GM23338 (cell line): ENCODE measurements around the gene ST8SIA4. TPM values are rescaled to one million over a fixed set of nuclear protein-coding genes. Genes with fewer than 3 reads are reported as not detected.

ENCODE experiments used
- ATAC-seq: fragments of 200-7000 bp; cut with Tn5 transposase; 3 replicates; pipeline ENCODE4 v1.9.1; 2020
- DNase-seq: peaks from one replicate; pipeline ENCODE4 v3.0.0-alpha.2; 2015; ENCODE audit warnings: low spot score
- H2AFZ ChIP-seq: fragments of 200-600 bp; sonication (generic); 2 replicates; pipeline ENCODE4 v1.8.0; 2016; ENCODE audit warnings: antibody characterized with exemption, mild to moderate bottlenecking, moderate library complexity
- H3F3A ChIP-seq: fragments of 200-600 bp; sonication (generic); replicated peaks from 2 replicates; pipeline ENCODE4 v1.8.0; 2017; ENCODE audit warnings: antibody characterized with exemption, mixed run types, low read depth
- H3K27ac ChIP-seq: fragments of 200-600 bp; sonication (generic); 2 replicates; pipeline ENCODE4 v1.6.1; 2016; ENCODE audit warnings: low read depth
- H3K27me3 ChIP-seq: fragments of 200-600 bp; sonication (generic); 2 replicates; pipeline ENCODE4 v1.8.0; 2016; ENCODE audit warnings: mild to moderate bottlenecking, mixed run types, moderate library complexity; ENCODE audit not compliant: insufficient read depth
- H3K36me3 ChIP-seq: fragments of 200-600 bp; sonication (generic); 2 replicates; pipeline ENCODE4 v1.8.0; 2016; ENCODE audit warnings: mild to moderate bottlenecking; ENCODE audit not compliant: insufficient read depth
- H3K4me1 ChIP-seq: fragments of 200-600 bp; sonication (generic); 2 replicates; pipeline ENCODE4 v1.8.0; 2016; ENCODE audit warnings: mild to moderate bottlenecking, moderate library complexity; ENCODE audit not compliant: insufficient read depth
- H3K4me2 ChIP-seq: fragments of 200-600 bp; sonication (generic); 2 replicates; pipeline ENCODE4 v1.7.1; 2017; ENCODE audit warnings: mixed run types
- H3K4me3 ChIP-seq: fragments of 200-600 bp; sonication (generic); 2 replicates; pipeline ENCODE4 v1.6.1; 2016; ENCODE audit warnings: mixed run types
- H3K79me2 ChIP-seq: fragments of 200-600 bp; sonication (generic); replicated peaks from 2 replicates; pipeline ENCODE4 v1.8.0; 2017; ENCODE audit warnings: mild to moderate bottlenecking; ENCODE audit not compliant: insufficient read depth
- H3K9me2 ChIP-seq: fragments of 200-600 bp; sonication (generic); 2 replicates; pipeline ENCODE4 v1.8.0; 2017; ENCODE audit not compliant: insufficient read depth
- H4K20me1 ChIP-seq: fragments of 200-600 bp; sonication (generic); replicated peaks from 2 replicates; pipeline ENCODE4 v1.8.0; 2017; ENCODE audit warnings: mild to moderate bottlenecking; ENCODE audit not compliant: insufficient read depth
- H3K27ac Mint-ChIP-seq: 2 replicates; pipeline ENCODE4 v1.8.0; 2020; ENCODE audit warnings: inconsistent platforms, mild to moderate bottlenecking, moderate library complexity, mixed read lengths
- H3K27me3 Mint-ChIP-seq: 3 replicates; pipeline ENCODE4 v1.8.0; 2022; ENCODE audit warnings: low read depth, mild to moderate bottlenecking, moderate library complexity, mixed read lengths, inconsistent platforms; ENCODE audit not compliant: insufficient read depth, poor library complexity
- H3K36me3 Mint-ChIP-seq: 3 replicates; pipeline ENCODE4 v1.8.0; 2021; ENCODE audit warnings: low read depth, mild to moderate bottlenecking, inconsistent platforms, moderate library complexity, mixed read lengths
- H3K4me1 Mint-ChIP-seq: 3 replicates; pipeline ENCODE4 v1.8.0; 2020; ENCODE audit warnings: mild to moderate bottlenecking, inconsistent platforms, mixed read lengths
- H3K4me3 Mint-ChIP-seq: 3 replicates; pipeline ENCODE4 v1.8.0; 2021; ENCODE audit warnings: moderate library complexity, mild to moderate bottlenecking, inconsistent platforms, mixed read lengths
- H3K9me3 Mint-ChIP-seq: 3 replicates; pipeline ENCODE4 v1.8.0; 2020; ENCODE audit warnings: moderate library complexity, mild to moderate bottlenecking, inconsistent platforms, mixed read lengths
- CTCF ChIP-seq, 2 experiments: fragments of 200-600 bp in 1 of 2; sonication (generic) in 1 of 2; conservative IDR thresholded peaks; 2 replicates each; pipeline versions ENCODE4 v1.5.1 to v1.6.1; 2016 to 2017; ENCODE audit warnings: antibody characterized with exemption in 2 of 2, low read depth in 2 of 2, mild to moderate bottlenecking in 2 of 2, moderate library complexity in 1 of 2
- EZH2 ChIP-seq: fragments of 200-600 bp; sonication (generic); IDR thresholded peaks from one replicate; pipeline ENCODE4 v1.8.0; 2017; ENCODE audit warnings: antibody characterized with exemption, mild to moderate bottlenecking, low read depth; ENCODE audit not compliant: unreplicated experiment
- EZH2phosphoT487 ChIP-seq: fragments of 200-600 bp; sonication (generic); IDR thresholded peaks from one replicate; pipeline ENCODE4 v1.8.1; 2018; ENCODE audit warnings: antibody characterized with exemption; ENCODE audit not compliant: unreplicated experiment
- JUNB ChIP-seq: IDR thresholded peaks from one replicate; pipeline ENCODE4 v1.6.1; 2016; ENCODE audit warnings: antibody characterized with exemption; ENCODE audit not compliant: unreplicated experiment
- NANOG ChIP-seq: IDR thresholded peaks from 2 replicates; pipeline ENCODE4 v1.6.1; 2016; ENCODE audit warnings: antibody characterized with exemption, borderline replicate concordance
- POLR2AphosphoS5 ChIP-seq: IDR thresholded peaks from 2 replicates; pipeline ENCODE4 v1.6.1; 2016; ENCODE audit warnings: antibody characterized with exemption, low read depth
- REST ChIP-seq: IDR thresholded peaks from one replicate; pipeline ENCODE4 v1.6.1; 2018; ENCODE audit warnings: antibody characterized with exemption; ENCODE audit not compliant: unreplicated experiment
- STAT1 ChIP-seq: IDR thresholded peaks from one replicate; pipeline ENCODE4 v1.6.1; 2016; ENCODE audit warnings: antibody characterized with exemption; ENCODE audit not compliant: unreplicated experiment
- ZNF114 ChIP-seq: fragments of 250-450 bp; sonication (Bioruptor Pico); IDR thresholded peaks from 2 replicates; pipeline ENCODE4 v1.5.0; 2020; ENCODE audit warnings: mild to moderate bottlenecking, moderate library complexity
- ZNF331 ChIP-seq: fragments of 250-450 bp; sonication (Bioruptor Pico); IDR thresholded peaks from 2 replicates; pipeline ENCODE4 v1.5.0; 2020; ENCODE audit warnings: low read depth, mild to moderate bottlenecking, moderate library complexity
- polyA plus RNA-seq: library from polyadenylated mRNA; unstranded; fragments of >200 nt; fragmentation: Nextera tagmentation; extraction: Ambion mirVana; gene quantifications from 2 replicates; pipeline ENCODE4 v1.2.1, GENCODE V29; 2016
- total RNA-seq: library from RNA; depleted of rRNA; stranded (reverse); fragments of >200 nt; shearing (Covaris generic); gene quantifications from 2 replicates; pipeline ENCODE4 v1.2.3, GENCODE V29; 2014
- TF ChIP-seq, protein P1 (sequence below): IDR thresholded peaks from 2 replicates; pipeline ENCODE4 v1.6.1; 2016; ENCODE audit warnings: antibody characterized with exemption

The ST8SIA4 gene
- total and polyA plus RNA-seq, 2 experiments from 2014 or later: 0.11 to 0.28 TPM

- Histone ChIP-seq H3K36me3 (no peaks in the 10 kb centered on the region), H3F3A (no peaks in the 10 kb centered on the region), H3K27ac (no peak overlapping the region), H3K9me2 (no peaks in the 10 kb centered on the region), H3K4me2 (no peak overlapping the region), H3K4me3 (no peak overlapping the region), H2AFZ (no peak overlapping the region), H3K4me1 (no peaks in the 10 kb centered on the region), H3K27me3 (no peaks in the 10 kb centered on the region), H3K79me2 (no peaks in the 10 kb centered on the region), H4K20me1 (no peaks in the 10 kb centered on the region)
- Mint-ChIP-seq H3K9me3 (no peaks in the 10 kb centered on the region), H3K4me1 (peaks cover 6% of the 10 kb centered on the region; the same call in 2 of the 3 replicates), H3K27me3 (no peaks in the 10 kb centered on the region), H3K27ac (no peak overlapping the region; the same call in 1 of the 2 replicates), H3K4me3 (no peak overlapping the region), H3K36me3 (no peaks in the 10 kb centered on the region)
- ATAC-seq: no peak
- DNase-seq: no peak
- TF ChIP-seq ZNF114 (CRISPR knock-in tag): no peak
- no peak for TF ChIP-seq EZH2phosphoT487
- no peak for TF ChIP-seq CTCF (conservative IDR thresholded peaks at IDR 0.05; ENCODE audit: low read depth in 2 of 2)
- TF ChIP-seq, protein P1, sequence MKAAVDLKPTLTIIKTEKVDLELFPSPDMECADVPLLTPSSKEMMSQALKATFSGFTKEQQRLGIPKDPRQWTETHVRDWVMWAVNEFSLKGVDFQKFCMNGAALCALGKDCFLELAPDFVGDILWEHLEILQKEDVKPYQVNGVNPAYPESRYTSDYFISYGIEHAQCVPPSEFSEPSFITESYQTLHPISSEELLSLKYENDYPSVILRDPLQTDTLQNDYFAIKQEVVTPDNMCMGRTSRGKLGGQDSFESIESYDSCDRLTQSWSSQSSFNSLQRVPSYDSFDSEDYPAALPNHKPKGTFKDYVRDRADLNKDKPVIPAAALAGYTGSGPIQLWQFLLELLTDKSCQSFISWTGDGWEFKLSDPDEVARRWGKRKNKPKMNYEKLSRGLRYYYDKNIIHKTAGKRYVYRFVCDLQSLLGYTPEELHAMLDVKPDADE: no peak
- no peak for TF ChIP-seq ZNF331
These were observed 41.9 kb downstream of the ST8SIA4 start for GRCh38 chr5:100861148-100861547.

GRCh38 chr5:100860407-100860806 is 42.7 kb downstream of the ST8SIA4 start:
- Mint-ChIP-seq H3K4me3 (no peak overlapping the region), H3K4me1 (peaks cover 6% of the 10 kb centered on the region; the same call in 2 of the 3 replicates), H3K27ac (no peak overlapping the region), H3K27me3 (no peaks in the 10 kb centered on the region), H3K36me3 (no peaks in the 10 kb centered on the region), H3K9me3 (no peaks in the 10 kb centered on the region)
- no peaks in the 10 kb centered on the region for H4K20me1 ChIP-seq
- no peak for DNase-seq
- H3K4me2 ChIP-seq: no peak overlapping the region
- H3K4me3 ChIP-seq: no peak overlapping the region
- no peaks in the 10 kb centered on the region for H3K9me2 ChIP-seq
- ATAC-seq: no peak
- no peaks in the 10 kb centered on the region for H3K27me3 ChIP-seq
- no peak overlapping the region for H2AFZ ChIP-seq
- H3F3A ChIP-seq: no peaks in the 10 kb centered on the region
- H3K4me1 ChIP-seq: no peaks in the 10 kb centered on the region
- no peak overlapping the region for H3K27ac ChIP-seq
- H3K79me2 ChIP-seq: no peaks in the 10 kb centered on the region
- H3K36me3 ChIP-seq: no peaks in the 10 kb centered on the region
- TF ChIP-seq CTCF (conservative IDR thresholded peaks at IDR 0.05; ENCODE audit: low read depth in 2 of 2): no peak
- TF ChIP-seq NANOG: no peak
- TF ChIP-seq EZH2: no peak
- TF ChIP-seq ZNF331: no peak
- no peak for TF ChIP-seq JUNB
- TF ChIP-seq EZH2phosphoT487: no peak
- no peak for TF ChIP-seq ZNF114 (CRISPR knock-in tag)
- no peak for TF ChIP-seq REST
- TF ChIP-seq STAT1: no peak
- no peak for TF ChIP-seq POLR2AphosphoS5
